PC-9 (cell line): ENCODE data around the gene ST6GALNAC3.

Experiments used
- EZH2 ChIP-seq: fragments of 200-600 bp; sonication (generic); IDR thresholded peaks from 2 replicates; pipeline ENCODE4 v1.8.0; 2017; ENCODE audit warnings: antibody characterized with exemption, low read depth
- TF ChIP-seq, protein P1 (sequence below): fragments of 200-600 bp; sonication (generic); conservative IDR thresholded peaks from 2 replicates; pipeline ENCODE4 v1.6.1; 2017; ENCODE audit warnings: mixed run types, antibody characterized with exemption, mild to moderate bottlenecking, moderate library complexity

DNA sequence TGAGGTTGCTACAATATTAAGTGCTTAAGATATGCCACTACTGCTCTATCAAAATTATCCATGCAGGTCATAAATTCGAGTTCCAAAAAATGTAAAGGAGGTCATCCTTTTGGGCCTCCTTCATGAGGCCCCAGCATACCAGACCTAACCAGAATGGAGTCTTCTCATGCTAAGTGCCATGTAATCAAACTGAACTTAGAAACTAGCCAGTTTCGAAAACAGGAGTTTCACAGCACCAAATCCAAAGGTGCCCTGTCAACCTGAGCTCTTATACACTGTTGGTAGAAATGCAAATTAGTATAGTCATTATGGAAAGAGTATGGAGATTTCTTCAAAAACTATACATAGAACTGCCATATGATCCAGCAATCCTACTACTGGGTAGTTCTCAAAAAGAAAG is 320.5 kb downstream of the ST6GALNAC3 start:
- TF ChIP-seq, protein P1, sequence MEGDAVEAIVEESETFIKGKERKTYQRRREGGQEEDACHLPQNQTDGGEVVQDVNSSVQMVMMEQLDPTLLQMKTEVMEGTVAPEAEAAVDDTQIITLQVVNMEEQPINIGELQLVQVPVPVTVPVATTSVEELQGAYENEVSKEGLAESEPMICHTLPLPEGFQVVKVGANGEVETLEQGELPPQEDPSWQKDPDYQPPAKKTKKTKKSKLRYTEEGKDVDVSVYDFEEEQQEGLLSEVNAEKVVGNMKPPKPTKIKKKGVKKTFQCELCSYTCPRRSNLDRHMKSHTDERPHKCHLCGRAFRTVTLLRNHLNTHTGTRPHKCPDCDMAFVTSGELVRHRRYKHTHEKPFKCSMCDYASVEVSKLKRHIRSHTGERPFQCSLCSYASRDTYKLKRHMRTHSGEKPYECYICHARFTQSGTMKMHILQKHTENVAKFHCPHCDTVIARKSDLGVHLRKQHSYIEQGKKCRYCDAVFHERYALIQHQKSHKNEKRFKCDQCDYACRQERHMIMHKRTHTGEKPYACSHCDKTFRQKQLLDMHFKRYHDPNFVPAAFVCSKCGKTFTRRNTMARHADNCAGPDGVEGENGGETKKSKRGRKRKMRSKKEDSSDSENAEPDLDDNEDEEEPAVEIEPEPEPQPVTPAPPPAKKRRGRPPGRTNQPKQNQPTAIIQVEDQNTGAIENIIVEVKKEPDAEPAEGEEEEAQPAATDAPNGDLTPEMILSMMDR, result no peak
- no peak for TF ChIP-seq EZH2
